Astrocyte of the cerebellum (primary cell): Measurements from ENCODE around the gene MVD.

Source experiments
- DNase-seq: peaks from one replicate; pipeline ENCODE4 v3.0.0-alpha.2; 2011; ENCODE audit warnings: low read depth
- H3K4me3 ChIP-seq: 2 replicates; pipeline ENCODE4 v1.5.1; 2011; ENCODE audit warnings: mild to moderate bottlenecking, low read depth, low read length, moderate library complexity
- in situ Hi-C: cut with HindIII; loops from 2 replicates; pipeline ENCODE4 v1.10.0; 2017; ENCODE audit warnings: low sequenced_read_pairs
- TF ChIP-seq, protein P1 (sequence below): IDR thresholded peaks from 2 replicates; pipeline ENCODE4 v1.5.1; 2012; ENCODE audit warnings: low read length, low read depth, moderate library complexity, mild to moderate bottlenecking; ENCODE audit errors: missing control alignments

The MVD gene

DNA sequence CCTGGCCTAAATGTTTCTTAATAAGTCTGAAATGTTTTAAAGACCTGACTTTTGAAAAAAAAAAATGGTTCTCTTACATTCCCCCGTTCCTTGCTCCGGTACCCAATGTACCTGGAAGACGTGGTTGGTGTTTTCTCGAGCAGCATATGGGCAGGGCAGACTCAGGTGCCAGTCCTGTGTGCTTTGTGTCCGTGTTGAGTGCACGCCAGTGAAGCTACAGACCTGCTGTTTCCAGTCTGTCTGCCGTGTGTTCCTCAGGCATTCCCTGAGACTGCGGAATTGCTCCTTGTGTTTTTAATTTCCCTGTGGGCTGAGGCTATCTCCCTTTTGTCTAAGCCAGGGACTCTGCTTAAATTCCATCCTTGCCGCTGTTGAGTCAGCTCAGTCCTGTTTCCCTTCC, 36.2 kb downstream of the MVD start:
- no peak for DNase-seq
- TF ChIP-seq, protein P1, sequence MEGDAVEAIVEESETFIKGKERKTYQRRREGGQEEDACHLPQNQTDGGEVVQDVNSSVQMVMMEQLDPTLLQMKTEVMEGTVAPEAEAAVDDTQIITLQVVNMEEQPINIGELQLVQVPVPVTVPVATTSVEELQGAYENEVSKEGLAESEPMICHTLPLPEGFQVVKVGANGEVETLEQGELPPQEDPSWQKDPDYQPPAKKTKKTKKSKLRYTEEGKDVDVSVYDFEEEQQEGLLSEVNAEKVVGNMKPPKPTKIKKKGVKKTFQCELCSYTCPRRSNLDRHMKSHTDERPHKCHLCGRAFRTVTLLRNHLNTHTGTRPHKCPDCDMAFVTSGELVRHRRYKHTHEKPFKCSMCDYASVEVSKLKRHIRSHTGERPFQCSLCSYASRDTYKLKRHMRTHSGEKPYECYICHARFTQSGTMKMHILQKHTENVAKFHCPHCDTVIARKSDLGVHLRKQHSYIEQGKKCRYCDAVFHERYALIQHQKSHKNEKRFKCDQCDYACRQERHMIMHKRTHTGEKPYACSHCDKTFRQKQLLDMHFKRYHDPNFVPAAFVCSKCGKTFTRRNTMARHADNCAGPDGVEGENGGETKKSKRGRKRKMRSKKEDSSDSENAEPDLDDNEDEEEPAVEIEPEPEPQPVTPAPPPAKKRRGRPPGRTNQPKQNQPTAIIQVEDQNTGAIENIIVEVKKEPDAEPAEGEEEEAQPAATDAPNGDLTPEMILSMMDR: no peak
- in situ Hi-C loops: loop anchor here (5.0 kb wide), 1 partner anchor 39 kb away; no protein-coding TSS in a partner anchor
- no peak overlapping the region for H3K4me3 ChIP-seq

DNA sequence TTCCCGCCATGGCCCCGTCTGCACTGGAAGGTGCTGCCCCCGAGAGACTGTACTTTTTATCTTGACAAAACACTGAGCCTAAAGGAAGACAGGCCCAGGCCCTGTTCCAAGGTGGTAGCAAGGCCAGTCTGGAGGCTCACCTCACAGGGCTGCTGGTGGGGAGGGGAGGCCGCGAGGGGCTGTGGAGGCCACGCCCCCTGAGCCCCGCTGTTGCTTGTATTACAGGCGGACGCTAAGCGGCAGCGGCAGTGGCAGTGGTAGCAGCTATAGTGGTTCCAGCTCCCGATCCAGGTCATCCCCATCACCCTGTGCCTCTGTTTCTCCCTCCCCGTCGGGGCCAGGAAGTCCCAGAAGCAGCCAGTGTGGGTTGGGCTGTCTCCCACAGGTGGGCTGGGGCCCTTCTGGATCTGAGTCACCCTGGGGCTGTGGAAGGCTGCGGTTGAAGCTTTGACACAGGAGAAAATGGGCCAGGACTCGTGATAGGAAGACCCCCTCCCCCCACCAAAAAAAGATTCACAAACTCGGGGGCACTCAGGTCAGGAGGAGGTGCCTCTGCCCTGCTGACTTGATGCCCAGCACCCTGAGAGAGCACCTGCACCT, 37.8 kb downstream of the MVD start:
- in situ Hi-C loops: loop anchor here (5.0 kb wide), 1 partner anchor 38 kb away; no protein-coding TSS in a partner anchor
- no peak overlapping the region for H3K4me3 ChIP-seq
- TF ChIP-seq, protein P1: no peak
- no peak for DNase-seq

DNA sequence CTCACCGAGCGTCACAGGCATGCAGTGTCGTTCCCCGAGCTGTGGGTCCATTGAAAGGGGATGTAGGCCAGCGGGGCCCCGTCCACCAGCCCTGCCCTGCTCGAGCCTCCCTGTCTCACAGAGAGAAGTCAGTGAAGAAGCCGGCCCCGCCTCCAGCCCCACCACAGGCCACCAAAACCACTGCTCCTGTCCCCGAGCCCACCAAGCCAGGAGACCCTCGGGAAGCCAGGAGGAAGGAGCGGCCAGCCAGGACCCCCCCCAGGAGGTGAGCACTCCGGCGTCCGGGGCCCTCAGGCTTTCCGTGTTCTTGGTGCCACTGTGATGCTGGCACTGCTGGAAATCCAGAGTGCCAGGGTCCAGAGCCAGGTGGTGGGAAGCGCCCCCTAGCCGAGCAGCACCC, 38.4 kb downstream of the MVD start:
- TF ChIP-seq, protein P1: no peak
- no peak overlapping the region for H3K4me3 ChIP-seq
- DNase-seq: no peak
- in situ Hi-C loops: no loop called here

DNA sequence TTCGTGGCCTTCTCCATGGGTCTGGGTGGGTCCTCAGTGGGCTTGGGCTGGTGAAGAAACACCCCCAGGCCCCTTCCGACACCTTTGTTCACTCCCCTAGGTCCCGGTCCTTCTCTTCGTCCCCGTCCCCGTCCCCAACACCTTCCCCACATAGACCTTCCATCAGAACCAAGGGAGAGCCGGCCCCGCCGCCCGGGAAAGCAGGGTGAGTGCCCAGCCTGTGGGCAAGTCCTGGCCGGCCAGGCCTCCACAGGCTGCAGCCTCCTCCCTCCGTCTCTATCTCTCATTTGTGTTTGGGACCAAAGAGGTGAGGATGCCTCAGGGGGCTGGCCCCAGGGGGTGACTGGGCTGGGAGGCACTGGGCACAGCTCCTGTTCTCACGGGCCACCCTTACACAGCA, 39.0 kb downstream of the MVD start:
- DNase-seq: no peak
- TF ChIP-seq, protein P1: no peak
- in situ Hi-C loops: no loop called here
- no peak overlapping the region for H3K4me3 ChIP-seq

DNA sequence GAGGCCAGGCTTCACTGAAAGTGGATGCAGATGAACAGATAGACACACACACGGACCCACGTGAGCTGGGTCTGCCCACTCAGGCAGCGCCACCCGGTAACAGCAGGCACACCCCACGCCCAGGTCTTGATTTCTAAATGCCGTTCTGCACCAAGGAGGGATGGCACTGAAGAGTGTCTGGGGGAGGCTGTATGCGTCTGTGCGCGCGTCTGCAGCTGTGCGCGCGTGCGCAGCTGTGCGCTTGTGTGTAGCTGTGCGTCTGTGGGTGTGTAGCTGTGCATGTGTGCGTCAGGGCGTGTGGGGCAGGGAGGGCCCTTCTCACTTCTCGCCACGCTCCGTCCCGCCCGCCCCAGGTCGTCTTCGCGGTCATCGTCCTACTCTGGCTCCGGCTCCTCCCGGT, 40.0 kb downstream of the MVD start:
- no peak overlapping the region for H3K4me3 ChIP-seq
- in situ Hi-C loops: no loop called here
- DNase-seq: no peak
- TF ChIP-seq, protein P1: no peak

DNA sequence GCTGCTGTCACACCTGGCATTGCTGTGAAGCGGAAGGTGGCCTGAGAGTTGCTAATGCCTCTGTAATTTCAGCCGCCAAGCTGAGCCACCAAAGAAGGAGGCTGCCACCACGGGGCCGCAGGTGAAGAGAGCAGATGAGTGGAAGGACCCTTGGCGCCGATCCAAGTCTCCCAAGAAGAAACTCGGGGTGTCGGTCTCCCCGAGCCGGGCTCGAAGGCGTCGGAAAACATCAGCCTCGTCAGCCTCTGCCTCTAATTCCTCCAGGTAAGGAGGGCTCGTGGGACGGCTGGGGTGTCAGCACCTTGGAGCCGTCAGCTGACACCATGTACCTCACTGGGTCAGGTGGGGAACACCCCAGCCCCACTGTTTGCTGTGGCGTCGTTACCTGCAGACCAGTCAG, 40.8 kb downstream of the MVD start:
- H3K4me3 ChIP-seq: no peak overlapping the region
- TF ChIP-seq, protein P1: no peak
- in situ Hi-C loops: no loop called here
- DNase-seq: no peak
